ENCODE results near the gene SCGB3A1. TPM values are rescaled to one million over a fixed set of nuclear protein-coding genes. Genes with fewer than 3 reads are reported as not detected.

Gene SCGB3A1
- total RNA-seq, 1 donor from 2014 or later, result not detected

- DNase-seq (ENCODE audit: low read depth), result no peak
- H3K27me3 ChIP-seq (ENCODE audit: control insufficient read depth, insufficient read depth, low read length), result no peaks in the 10 kb centered on the region
- no peak for TF ChIP-seq CTCF (IDR thresholded peaks at IDR 0.05; ENCODE audit: insufficient read depth, low read length, poor library complexity, severe bottlenecking)
- no peak overlapping the region for H3K4me3 ChIP-seq (ENCODE audit: low read depth, low read length)
- H3K36me3 ChIP-seq (ENCODE audit: control insufficient read depth, insufficient read depth, low read length), result no peaks in the 10 kb centered on the region
Observed at GRCh38 chr5:180545248-180545647, 46.1 kb downstream of the SCGB3A1 start.

- H3K36me3 ChIP-seq (ENCODE audit: control insufficient read depth, insufficient read depth, low read length), result no peaks in the 10 kb centered on the region
- no peaks in the 10 kb centered on the region for H3K27me3 ChIP-seq (ENCODE audit: control insufficient read depth, insufficient read depth, low read length)
- no peak overlapping the region for H3K4me3 ChIP-seq (ENCODE audit: low read depth, low read length)
- TF ChIP-seq CTCF (IDR thresholded peaks at IDR 0.05; ENCODE audit: insufficient read depth, low read length, poor library complexity, severe bottlenecking), result no peak
- DNase-seq (ENCODE audit: low read depth), result no peak
Observed at GRCh38 chr5:180541710-180542109, 49.6 kb downstream of the SCGB3A1 start.

Other genes with a start within 250 kb of the SCGB3A1 start
- 4.0 and 7.7 TPM in 2 replicates for gene GFPT2, start 238.2 kb downstream of the SCGB3A1 start, total RNA-seq
- gene CNOT6, start 97.1 kb downstream of the SCGB3A1 start, total RNA-seq, result 31.1 and 34.9 TPM in 2 replicates
- 1.1 and 2.6 TPM in 2 replicates for gene FLT4, start 58.1 kb upstream of the SCGB3A1 start, total RNA-seq
- gene OR2Y1, start 148.6 kb upstream of the SCGB3A1 start, total RNA-seq, result not detected in 2 replicates
- gene MGAT1, start 211.3 kb upstream of the SCGB3A1 start, total RNA-seq, result 88.5 and 95.4 TPM in 2 replicates

Data from kidney epithelial cell (primary cell).